ENCODE results near the gene EIPR1.
A peak's percentile ranks its signal among the peaks of the same experiment; 100 is the strongest.

EIPR1 gene

GRCh38 chr2:3322311-3322970, 55.2 kb downstream of the EIPR1 start:
- DNase-seq: no peak

DNA sequence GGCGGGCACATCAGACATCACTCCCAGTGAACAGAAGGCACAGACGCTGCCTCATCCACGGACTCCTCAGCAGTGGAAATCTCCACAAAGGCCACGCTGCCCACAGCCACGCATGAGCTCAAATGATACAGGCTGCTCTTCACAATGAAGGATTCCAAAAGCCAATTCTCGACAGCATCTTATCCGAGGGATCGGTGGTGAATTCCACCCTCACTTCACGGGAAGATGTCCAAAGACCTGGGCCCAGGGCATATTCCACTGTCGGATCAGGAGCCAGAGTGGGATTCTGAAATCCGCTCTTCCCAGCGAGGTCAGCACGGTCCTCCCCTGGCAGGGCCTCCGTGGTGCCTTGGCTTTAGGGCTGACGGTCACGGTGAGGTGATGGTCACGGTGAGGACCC, 55.8 kb downstream of the EIPR1 start:
- no peak for DNase-seq

DNA sequence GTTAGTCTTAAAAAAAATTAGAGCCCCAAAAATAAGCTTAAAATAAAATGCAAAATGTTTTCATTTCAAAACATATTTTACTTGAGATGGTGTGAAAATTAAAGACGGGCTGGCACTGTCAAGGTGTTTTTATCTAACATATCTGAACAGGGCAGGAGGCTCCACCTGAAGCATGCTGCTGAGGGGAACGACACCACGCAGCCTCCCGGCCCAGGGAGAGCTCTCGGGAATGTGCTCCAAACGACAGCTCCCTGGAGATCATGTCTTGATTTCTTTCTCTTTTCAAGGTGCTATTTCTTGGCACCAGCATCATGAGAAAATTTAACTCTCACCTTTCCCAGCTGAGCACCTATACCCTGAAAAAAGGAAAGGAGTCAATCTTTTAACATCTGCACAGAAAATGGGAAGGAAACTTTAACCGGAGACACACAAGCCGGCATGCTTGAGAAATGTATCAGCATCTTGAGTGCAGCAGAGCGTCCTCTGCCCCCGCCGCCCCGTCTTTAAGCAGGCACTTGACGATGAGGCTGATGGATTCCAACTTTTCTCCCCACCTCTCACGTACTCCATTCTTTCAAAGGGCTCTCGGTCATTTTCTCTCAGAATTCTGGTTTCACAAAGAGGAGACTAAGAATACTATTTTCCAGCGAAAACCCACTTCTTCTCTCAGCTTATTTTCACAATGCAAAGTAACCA, 56.6 kb downstream of the EIPR1 start:
- no peak for DNase-seq

DNA sequence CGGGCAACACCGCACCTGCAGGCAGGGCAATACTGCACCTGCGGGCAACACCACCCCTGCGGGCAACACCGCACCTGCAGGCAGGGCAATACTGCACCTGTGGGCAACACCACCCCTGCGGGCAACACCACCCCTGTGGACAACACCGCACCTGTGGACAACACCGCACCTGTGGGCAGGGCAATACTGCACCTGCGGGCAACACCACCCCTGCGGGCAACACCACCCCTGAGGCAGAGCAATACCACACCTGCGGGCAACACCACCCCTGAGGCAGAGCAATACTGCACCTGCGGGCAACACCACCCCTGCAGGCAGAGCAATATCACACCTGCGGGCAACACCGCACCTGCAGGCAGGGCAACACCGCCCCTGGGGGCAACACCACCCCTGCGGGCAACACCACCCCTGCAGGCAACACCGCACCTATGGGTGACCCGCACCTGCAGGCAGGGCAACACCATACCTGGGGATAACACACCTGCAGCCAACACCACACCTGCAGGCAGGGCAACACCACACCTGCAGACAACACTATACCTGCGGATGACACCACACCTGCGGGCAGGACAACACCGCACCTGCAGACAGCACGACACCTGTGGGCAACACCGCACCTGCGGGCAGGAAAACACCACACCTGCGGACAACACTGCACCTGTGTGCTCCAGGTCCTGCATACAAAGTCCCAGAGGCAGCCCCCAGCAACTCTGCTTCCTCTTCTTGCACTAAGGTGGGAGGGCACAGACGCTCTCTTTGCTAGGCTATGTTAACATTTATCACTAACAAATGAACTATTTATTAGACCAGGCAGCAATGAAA, 57.7 kb downstream of the EIPR1 start:
- DNase-seq: no peak

- DNase-seq: no peak
Measured at GRCh38 chr2:3319134-3319533, 58.5 kb downstream of the EIPR1 start.

GRCh38 chr2:3317871-3318590, 59.6 kb downstream of the EIPR1 start:
- no peak for DNase-seq

DNA sequence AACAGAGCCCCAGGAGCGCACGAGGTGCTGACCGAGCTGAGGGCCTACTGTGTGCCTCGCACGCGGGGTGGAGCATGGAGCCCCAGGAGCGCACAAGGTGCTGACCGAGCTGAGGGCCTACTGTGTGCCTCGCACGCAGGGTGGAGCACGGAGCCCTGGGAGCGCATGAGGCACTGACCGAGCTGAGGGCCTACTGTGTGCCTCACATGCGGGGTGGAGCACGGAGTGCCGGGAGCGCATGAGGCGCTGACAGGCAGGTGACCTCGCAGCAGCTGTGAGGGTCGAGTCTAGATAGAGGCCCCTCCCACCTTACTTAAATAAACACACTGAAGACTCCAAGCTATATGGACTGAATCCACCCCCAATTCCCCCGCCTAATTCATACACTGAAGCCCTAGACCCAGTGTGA, 60.3 kb downstream of the EIPR1 start:
- no peak for DNase-seq

DNA sequence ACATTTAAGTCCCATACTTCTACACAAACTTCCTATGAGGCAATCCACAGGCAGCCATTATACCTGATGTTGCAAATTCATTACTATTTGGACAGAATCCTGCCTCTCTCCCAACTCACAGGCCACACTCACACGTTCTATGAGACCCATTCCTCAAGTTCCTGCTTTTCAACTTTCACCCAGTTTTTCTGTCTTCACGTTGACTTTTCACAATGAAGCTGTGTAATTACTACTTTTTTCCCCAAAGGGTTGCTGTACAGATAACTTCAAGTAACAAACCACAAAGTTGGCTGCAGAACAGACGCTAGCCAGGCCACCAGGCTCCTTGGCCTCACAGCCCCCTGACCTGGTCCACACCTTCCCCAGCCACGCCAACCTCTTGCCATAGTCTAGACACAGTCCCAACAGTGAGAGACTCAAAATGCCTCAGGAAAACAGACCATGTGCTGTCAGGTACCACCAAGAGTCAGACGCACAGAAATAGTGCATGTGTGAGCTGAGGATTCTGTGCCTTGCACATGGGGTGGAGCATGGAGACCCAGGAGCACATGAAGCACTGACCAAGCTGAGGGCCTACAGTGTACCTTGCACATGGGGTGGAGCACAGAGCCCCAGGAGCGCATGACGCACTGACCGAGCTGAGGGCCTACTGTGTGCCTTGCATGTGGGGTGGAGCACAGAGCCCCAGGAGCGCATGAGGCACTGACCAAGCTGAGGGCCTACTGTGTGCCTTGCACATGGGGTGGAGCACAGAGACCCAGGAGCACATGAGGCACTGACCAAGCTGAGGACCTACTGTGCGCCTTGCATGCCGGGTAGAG, 61.0 kb downstream of the EIPR1 start:
- DNase-seq: no peak

GRCh38 chr2:3314626-3315025, 63.0 kb downstream of the EIPR1 start:
- DNase-seq: no peak

DNA sequence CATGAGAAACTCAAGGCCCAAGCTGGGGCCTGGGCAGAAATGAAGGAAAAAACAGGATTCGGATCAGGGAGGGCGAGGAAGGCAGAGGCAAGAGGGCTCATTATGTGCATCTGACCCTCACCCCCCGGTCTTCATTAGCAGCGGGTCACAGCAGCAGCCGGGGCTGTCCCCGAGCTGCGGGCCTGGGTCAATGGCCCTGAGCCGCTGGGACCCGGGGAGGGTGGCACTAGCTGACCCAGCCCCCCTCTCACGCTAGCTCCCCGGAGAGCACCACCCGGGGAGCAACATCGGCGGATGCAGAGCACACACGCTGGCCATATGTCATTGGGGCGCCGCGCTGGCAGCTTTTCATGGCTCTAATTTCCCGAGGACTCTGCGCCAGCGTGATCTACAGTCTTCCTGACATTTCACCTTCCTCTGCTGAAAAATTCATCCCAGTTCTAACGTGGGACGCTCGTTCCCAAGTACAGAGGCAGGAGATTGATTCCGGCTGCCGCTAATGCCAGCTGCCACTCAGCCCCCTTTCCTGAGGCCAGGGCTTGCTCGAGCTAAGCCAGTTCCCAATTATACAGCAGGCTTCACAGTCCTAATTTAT, 63.7 kb downstream of the EIPR1 start:
- DNase-seq: no peak

DNA sequence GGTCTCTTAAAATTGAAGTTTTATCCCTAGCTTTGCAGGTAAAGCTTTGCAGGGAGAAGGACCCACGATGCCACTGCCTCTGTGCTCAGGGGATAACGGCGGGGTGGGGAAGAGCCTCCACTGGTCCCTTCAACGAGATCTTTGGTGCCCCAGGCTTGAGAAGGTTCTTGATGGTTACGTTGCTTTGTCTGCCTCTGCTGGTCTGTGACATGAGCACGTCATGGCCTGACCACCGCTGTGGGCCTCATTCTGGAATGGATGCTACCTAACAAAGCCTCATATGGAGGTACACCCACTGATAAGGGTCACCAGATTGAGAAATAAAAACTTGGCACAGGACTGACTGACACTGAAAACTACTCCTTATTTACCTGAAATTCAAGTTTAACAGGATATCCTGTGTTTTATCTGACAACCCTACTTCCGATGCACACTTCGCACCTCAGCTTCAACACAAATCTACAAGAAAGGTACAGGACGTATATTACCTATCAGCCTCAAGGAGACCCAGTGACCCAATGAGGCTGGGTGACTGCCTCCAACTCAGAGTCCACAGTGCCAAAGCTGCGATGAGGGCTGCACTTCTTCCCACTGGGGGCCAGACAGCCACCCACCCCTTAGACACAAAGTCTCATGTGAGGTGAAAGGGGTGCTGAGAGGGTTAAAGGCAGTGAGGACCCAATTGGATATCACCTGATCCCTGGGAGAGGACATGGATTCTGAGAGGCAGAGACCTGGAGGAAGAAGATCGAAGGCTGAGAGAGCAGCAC, 64.9 kb downstream of the EIPR1 start:
- no peak for DNase-seq

- no peak for DNase-seq
Measured at GRCh38 chr2:3311601-3312000, 66.0 kb downstream of the EIPR1 start.

GRCh38 chr2:3309496-3310355, 67.9 kb downstream of the EIPR1 start:
- no peak for DNase-seq

- DNase-seq: no peak
Measured at GRCh38 chr2:3307901-3308300, 69.7 kb downstream of the EIPR1 start.

- DNase-seq: no peak
Measured at GRCh38 chr2:3307236-3307635, 70.4 kb downstream of the EIPR1 start.

DNA sequence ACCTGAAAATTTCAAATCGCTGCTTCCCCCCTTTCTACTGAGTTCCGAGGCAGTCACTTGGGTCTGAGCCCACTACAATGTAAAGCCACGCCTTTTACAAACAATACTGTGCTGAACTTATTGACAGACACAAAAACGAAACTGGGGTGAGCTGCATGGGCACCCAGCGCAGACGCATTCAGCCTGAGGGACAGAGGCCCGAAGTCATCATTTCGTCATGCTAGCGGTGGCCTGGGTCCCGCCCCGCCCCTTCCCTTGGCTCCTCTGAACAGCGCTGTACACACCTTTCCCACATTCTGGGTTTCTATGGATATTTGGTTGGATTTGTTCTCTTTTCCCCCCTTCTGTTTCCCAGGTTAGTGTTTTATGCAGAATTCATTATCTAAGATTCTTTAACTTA, 71.7 kb downstream of the EIPR1 start:
- DNase-seq: no peak

DNA sequence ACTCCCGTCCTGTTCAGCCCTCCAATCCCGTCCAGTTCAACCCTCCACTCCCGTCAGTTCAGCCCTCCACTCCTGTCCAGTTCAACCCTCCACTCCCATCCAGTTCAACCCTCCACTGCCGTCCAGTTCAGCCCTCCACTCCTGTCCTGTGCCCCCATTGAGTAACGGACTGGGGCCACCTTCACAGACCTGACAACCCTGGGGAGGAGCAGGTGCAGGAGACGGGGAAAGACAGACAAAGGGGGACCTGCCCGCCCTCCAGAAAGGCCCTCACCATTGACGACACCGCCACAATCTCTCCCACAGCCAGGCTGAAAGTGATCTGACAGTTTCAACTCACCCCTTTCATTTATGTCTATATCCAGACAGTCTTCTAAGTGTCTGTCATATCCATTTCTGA, 72.2 kb downstream of the EIPR1 start:
- DNase-seq: no peak

- DNase-seq: peak; percentile 70
Measured at GRCh38 chr2:3303583-3304406, 73.8 kb downstream of the EIPR1 start.

Data from NCI-H446 treated with DMSO at 0.1 percent for 48 hours (cell line).